SK-N-SH treated with all-trans-retinoic acid at 6 μM for 48 hours (cell line): ENCODE measurements around the gene SPN.

ENCODE experiments used
- ATAC-seq: fragments of 200-7000 bp; cut with Tn5 transposase; 3 replicates; pipeline ENCODE4 v1.9.1; 2020; ENCODE audit warnings: mild to moderate bottlenecking, moderate library complexity
- ARNTL ChIP-seq: fragments of 450-650 bp; formaldehyde crosslinking; IDR thresholded peaks from 2 replicates; pipeline ENCODE4 v1.5.0; 2020; ENCODE audit warnings: low read depth, mild to moderate bottlenecking, moderate library complexity, borderline replicate concordance
- BACH2 ChIP-seq: fragments of 250-450 bp; sonication (Bioruptor Pico); IDR thresholded peaks from 2 replicates; pipeline ENCODE4 v1.9.0; 2021; ENCODE audit warnings: mild to moderate bottlenecking, borderline replicate concordance
- CSDC2 ChIP-seq: fragments of 250-450 bp; sonication (Bioruptor Pico); IDR thresholded peaks from 2 replicates; pipeline ENCODE4 v1.5.0; 2020; ENCODE audit warnings: mild to moderate bottlenecking, moderate library complexity
- ESRRG ChIP-seq: fragments of 250-450 bp; sonication (Bioruptor Pico); IDR thresholded peaks from 2 replicates; pipeline ENCODE4 v1.6.1; 2021; ENCODE audit warnings: mild to moderate bottlenecking
- GLIS3 ChIP-seq: fragments of 250-450 bp; sonication (Bioruptor Pico); IDR thresholded peaks from 2 replicates; pipeline ENCODE4 v1.5.0; 2020; ENCODE audit warnings: mild to moderate bottlenecking, moderate library complexity
- ISL1 ChIP-seq: fragments of 250-450 bp; sonication (Bioruptor Pico); IDR thresholded peaks from 2 replicates; pipeline ENCODE4 v2.1.2; 2022; ENCODE audit warnings: mild to moderate bottlenecking, moderate library complexity
- OSR1 ChIP-seq: fragments of 250-450 bp; sonication (Bioruptor Pico); IDR thresholded peaks from 2 replicates; pipeline ENCODE4 v1.8.0; 2022; ENCODE audit warnings: moderate library complexity, mild to moderate bottlenecking, inconsistent platforms
- PATZ1 ChIP-seq: fragments of 250-450 bp; sonication (Bioruptor Pico); IDR thresholded peaks from 2 replicates; pipeline ENCODE4 v1.8.0; 2020; ENCODE audit warnings: mild to moderate bottlenecking, moderate library complexity, borderline replicate concordance
- PPARA ChIP-seq: fragments of 250-450 bp; sonication (Bioruptor Pico); IDR thresholded peaks from 2 replicates; pipeline ENCODE4 v1.5.0; 2020; ENCODE audit warnings: mild to moderate bottlenecking, borderline replicate concordance
- SNAI2 ChIP-seq: fragments of 250-450 bp; sonication (Bioruptor Pico); IDR thresholded peaks from 2 replicates; pipeline ENCODE4 v1.5.0; 2020; ENCODE audit warnings: mild to moderate bottlenecking, moderate library complexity
- TCF4 ChIP-seq: fragments of 250-450 bp; sonication (Bioruptor Pico); IDR thresholded peaks from 2 replicates; pipeline ENCODE4 v1.8.0; 2021; ENCODE audit warnings: mild to moderate bottlenecking, moderate library complexity, borderline replicate concordance
- TOX ChIP-seq: fragments of 250-450 bp; sonication (Bioruptor Pico); IDR thresholded peaks from 2 replicates; pipeline ENCODE4 v1.8.0; 2021; ENCODE audit warnings: mild to moderate bottlenecking, moderate library complexity, borderline replicate concordance
- ZC3H10 ChIP-seq: fragments of 250-450 bp; sonication (Bioruptor Pico); IDR thresholded peaks from 2 replicates; pipeline ENCODE4 v1.5.1; 2021; ENCODE audit warnings: mild to moderate bottlenecking, moderate library complexity
- ZFP3 ChIP-seq: fragments of 250-450 bp; sonication (Bioruptor Pico); IDR thresholded peaks from 2 replicates; pipeline ENCODE4 v1.5.0; 2020; ENCODE audit warnings: mild to moderate bottlenecking, moderate library complexity
- ZFP30 ChIP-seq: fragments of 450-650 bp; formaldehyde crosslinking; IDR thresholded peaks from 2 replicates; pipeline ENCODE4 v1.5.0; 2022; ENCODE audit warnings: mild to moderate bottlenecking, moderate library complexity
- ZNF565 ChIP-seq: fragments of 450-650 bp; formaldehyde crosslinking; conservative IDR thresholded peaks from 2 replicates; pipeline ENCODE4 v1.5.0; 2020; ENCODE audit warnings: low read depth, mild to moderate bottlenecking, moderate library complexity
- ZNF70 ChIP-seq: fragments of 450-650 bp; formaldehyde crosslinking; IDR thresholded peaks from 2 replicates; pipeline ENCODE4 v1.5.0; 2020; ENCODE audit warnings: mild to moderate bottlenecking, moderate library complexity
- ZNF8 ChIP-seq: fragments of 450-650 bp; formaldehyde crosslinking; IDR thresholded peaks from 2 replicates; pipeline ENCODE4 v1.5.0; 2020; ENCODE audit warnings: mild to moderate bottlenecking, moderate library complexity
- TF ChIP-seq, protein P1 (sequence below): fragments of 250-450 bp; sonication (Bioruptor Pico); IDR thresholded peaks from 2 replicates; pipeline ENCODE4 v1.5.1; 2021; ENCODE audit warnings: mild to moderate bottlenecking, moderate library complexity
- TF ChIP-seq, protein P2 (sequence below): fragments of 250-450 bp; sonication (Bioruptor Pico); IDR thresholded peaks from 2 replicates; pipeline ENCODE4 v1.5.0; 2020; ENCODE audit warnings: mild to moderate bottlenecking, moderate library complexity
- TF ChIP-seq, protein P3 (sequence below): fragments of 250-450 bp; sonication (Bioruptor Pico); IDR thresholded peaks from 2 replicates; pipeline ENCODE4 v1.5.1; 2020; ENCODE audit warnings: low read depth, mild to moderate bottlenecking, moderate library complexity
- TF ChIP-seq, protein P4 (sequence below): fragments of 250-450 bp; sonication (Bioruptor Pico); IDR thresholded peaks from 2 replicates; pipeline ENCODE4 v1.8.0; 2021; ENCODE audit warnings: low read depth, mild to moderate bottlenecking, moderate library complexity, borderline replicate concordance

SPN gene

GRCh38 chr16:29663807-29664090, 702 bp downstream of the SPN start:
- TF ChIP-seq ZFP30 (CRISPR knock-in tag) (no peak), ARNTL (CRISPR knock-in tag) (no peak), PATZ1 (no peak), PPARA (CRISPR knock-in tag) (no peak), OSR1 (CRISPR knock-in tag) (no peak), TCF4 (CRISPR knock-in tag) (no peak), ZNF8 (CRISPR knock-in tag) (no peak), ISL1 (no peak), BACH2 (CRISPR knock-in tag) (no peak), ESRRG (no peak), ZC3H10 (no peak), TOX (no peak), ZNF70 (CRISPR knock-in tag) (no peak), ZFP3 (CRISPR knock-in tag) (no peak), ZNF565 (CRISPR knock-in tag) (no peak), CSDC2 (CRISPR knock-in tag) (no peak)
- TF ChIP-seq, protein P1, sequence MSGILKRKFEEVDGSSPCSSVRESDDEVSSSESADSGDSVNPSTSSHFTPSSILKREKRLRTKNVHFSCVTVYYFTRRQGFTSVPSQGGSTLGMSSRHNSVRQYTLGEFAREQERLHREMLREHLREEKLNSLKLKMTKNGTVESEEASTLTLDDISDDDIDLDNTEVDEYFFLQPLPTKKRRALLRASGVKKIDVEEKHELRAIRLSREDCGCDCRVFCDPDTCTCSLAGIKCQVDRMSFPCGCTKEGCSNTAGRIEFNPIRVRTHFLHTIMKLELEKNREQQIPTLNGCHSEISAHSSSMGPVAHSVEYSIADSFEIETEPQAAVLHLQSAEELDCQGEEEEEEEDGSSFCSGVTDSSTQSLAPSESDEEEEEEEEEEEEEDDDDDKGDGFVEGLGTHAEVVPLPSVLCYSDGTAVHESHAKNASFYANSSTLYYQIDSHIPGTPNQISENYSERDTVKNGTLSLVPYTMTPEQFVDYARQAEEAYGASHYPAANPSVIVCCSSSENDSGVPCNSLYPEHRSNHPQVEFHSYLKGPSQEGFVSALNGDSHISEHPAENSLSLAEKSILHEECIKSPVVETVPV (CRISPR knock-in tag): no peak
- TF ChIP-seq, protein P2, sequence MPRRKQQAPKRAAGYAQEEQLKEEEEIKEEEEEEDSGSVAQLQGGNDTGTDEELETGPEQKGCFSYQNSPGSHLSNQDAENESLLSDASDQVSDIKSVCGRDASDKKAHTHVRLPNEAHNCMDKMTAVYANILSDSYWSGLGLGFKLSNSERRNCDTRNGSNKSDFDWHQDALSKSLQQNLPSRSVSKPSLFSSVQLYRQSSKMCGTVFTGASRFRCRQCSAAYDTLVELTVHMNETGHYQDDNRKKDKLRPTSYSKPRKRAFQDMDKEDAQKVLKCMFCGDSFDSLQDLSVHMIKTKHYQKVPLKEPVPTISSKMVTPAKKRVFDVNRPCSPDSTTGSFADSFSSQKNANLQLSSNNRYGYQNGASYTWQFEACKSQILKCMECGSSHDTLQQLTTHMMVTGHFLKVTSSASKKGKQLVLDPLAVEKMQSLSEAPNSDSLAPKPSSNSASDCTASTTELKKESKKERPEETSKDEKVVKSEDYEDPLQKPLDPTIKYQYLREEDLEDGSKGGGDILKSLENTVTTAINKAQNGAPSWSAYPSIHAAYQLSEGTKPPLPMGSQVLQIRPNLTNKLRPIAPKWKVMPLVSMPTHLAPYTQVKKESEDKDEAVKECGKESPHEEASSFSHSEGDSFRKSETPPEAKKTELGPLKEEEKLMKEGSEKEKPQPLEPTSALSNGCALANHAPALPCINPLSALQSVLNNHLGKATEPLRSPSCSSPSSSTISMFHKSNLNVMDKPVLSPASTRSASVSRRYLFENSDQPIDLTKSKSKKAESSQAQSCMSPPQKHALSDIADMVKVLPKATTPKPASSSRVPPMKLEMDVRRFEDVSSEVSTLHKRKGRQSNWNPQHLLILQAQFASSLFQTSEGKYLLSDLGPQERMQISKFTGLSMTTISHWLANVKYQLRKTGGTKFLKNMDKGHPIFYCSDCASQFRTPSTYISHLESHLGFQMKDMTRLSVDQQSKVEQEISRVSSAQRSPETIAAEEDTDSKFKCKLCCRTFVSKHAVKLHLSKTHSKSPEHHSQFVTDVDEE (CRISPR knock-in tag): no peak
- TF ChIP-seq, protein P3, sequence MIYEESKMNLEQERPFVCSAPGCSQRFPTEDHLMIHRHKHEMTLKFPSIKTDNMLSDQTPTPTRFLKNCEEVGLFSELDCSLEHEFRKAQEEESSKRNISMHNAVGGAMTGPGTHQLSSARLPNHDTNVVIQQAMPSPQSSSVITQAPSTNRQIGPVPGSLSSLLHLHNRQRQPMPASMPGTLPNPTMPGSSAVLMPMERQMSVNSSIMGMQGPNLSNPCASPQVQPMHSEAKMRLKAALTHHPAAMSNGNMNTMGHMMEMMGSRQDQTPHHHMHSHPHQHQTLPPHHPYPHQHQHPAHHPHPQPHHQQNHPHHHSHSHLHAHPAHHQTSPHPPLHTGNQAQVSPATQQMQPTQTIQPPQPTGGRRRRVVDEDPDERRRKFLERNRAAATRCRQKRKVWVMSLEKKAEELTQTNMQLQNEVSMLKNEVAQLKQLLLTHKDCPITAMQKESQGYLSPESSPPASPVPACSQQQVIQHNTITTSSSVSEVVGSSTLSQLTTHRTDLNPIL (CRISPR knock-in tag): no peak
- TF ChIP-seq, protein P4, sequence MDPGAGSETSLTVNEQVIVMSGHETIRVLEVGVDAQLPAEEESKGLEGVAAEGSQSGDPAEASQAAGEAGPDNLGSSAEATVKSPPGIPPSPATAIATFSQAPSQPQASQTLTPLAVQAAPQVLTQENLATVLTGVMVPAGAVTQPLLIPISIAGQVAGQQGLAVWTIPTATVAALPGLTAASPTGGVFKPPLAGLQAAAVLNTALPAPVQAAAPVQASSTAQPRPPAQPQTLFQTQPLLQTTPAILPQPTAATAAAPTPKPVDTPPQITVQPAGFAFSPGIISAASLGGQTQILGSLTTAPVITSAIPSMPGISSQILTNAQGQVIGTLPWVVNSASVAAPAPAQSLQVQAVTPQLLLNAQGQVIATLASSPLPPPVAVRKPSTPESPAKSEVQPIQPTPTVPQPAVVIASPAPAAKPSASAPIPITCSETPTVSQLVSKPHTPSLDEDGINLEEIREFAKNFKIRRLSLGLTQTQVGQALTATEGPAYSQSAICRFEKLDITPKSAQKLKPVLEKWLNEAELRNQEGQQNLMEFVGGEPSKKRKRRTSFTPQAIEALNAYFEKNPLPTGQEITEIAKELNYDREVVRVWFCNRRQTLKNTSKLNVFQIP (CRISPR knock-in tag): no peak
- no peak for ATAC-seq

DNA sequence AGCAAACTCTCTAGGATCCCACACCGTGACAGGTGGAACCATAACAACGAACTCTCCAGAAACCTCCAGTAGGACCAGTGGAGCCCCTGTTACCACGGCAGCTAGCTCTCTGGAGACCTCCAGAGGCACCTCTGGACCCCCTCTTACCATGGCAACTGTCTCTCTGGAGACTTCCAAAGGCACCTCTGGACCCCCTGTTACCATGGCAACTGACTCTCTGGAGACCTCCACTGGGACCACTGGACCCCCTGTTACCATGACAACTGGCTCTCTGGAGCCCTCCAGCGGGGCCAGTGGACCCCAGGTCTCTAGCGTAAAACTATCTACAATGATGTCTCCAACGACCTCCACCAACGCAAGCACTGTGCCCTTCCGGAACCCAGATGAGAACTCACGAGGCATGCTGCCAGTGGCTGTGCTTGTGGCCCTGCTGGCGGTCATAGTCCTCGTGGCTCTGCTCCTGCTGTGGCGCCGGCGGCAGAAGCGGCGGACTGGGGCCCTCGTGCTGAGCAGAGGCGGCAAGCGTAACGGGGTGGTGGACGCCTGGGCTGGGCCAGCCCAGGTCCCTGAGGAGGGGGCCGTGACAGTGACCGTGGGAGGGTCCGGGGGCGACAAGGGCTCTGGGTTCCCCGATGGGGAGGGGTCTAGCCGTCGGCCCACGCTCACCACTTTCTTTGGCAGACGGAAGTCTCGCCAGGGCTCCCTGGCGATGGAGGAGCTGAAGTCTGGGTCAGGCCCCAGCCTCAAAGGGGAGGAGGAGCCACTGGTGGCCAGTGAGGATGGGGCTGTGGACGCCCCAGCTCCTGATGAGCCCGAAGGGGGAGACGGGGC, 1.3 kb downstream of the SPN start:
- no peak for ATAC-seq
- TF ChIP-seq ZFP30 (CRISPR knock-in tag) (no peak), ISL1 (no peak), ZNF70 (CRISPR knock-in tag) (no peak), ZNF8 (CRISPR knock-in tag) (no peak), BACH2 (CRISPR knock-in tag) (no peak), PPARA (CRISPR knock-in tag) (no peak), PATZ1 (no peak), TCF4 (CRISPR knock-in tag) (no peak), ESRRG (no peak), GLIS3 (no peak), TOX (no peak), ARNTL (CRISPR knock-in tag) (no peak), SNAI2 (CRISPR knock-in tag) (no peak)
- TF ChIP-seq, protein P4 (CRISPR knock-in tag): no peak
- TF ChIP-seq, protein P1 (CRISPR knock-in tag): no peak
- TF ChIP-seq, protein P3 (CRISPR knock-in tag): no peak
